WTC11 (cell line): ENCODE data around the gene FZR1. TPM values are rescaled to one million over a fixed set of nuclear protein-coding genes. Genes with fewer than 3 reads are reported as not detected.

Experiments used
- ATAC-seq: fragments of 200-7000 bp; cut with Tn5 transposase; 2 replicates; pipeline ENCODE4 v1.10.0; 2021; ENCODE audit warnings: mild to moderate bottlenecking, moderate library complexity
- CTCF ChIA-PET: fragments of 300-600 bp; sonication (Branson Sonifier 250); formaldehyde crosslinking; loops from one replicate; lab custom pipeline; 2021; ENCODE audit warnings: antibody characterized with exemption; lab: Charles Lee
- POLR2A ChIA-PET: fragments of 350-600 bp; sonication (Branson Sonifier 250); formaldehyde crosslinking; loops from one replicate; lab custom pipeline; 2021; ENCODE audit warnings: antibody characterized with exemption; lab: Charles Lee
- DNase-seq: peaks from one replicate; pipeline ENCODE4 v3.0.0; 2021; ENCODE audit warnings: low spot score
- H3K27ac Mint-ChIP-seq: 2 replicates; pipeline ENCODE4 v1.8.0; 2021; ENCODE audit warnings: mixed read lengths
- H3K27me3 Mint-ChIP-seq: 2 replicates; pipeline ENCODE4 v1.8.0; 2021; ENCODE audit warnings: low read depth, mild to moderate bottlenecking, moderate library complexity, mixed read lengths
- H3K36me3 Mint-ChIP-seq: 2 replicates; pipeline ENCODE4 v1.8.0; 2021; ENCODE audit warnings: mixed read lengths
- H3K4me1 Mint-ChIP-seq: 2 replicates; pipeline ENCODE4 v1.8.0; 2022; ENCODE audit warnings: mixed read lengths
- H3K4me3 Mint-ChIP-seq: 2 replicates; pipeline ENCODE4 v1.8.0; 2021; ENCODE audit warnings: mild to moderate bottlenecking, moderate library complexity, mixed read lengths
- H3K9me3 Mint-ChIP-seq: 2 replicates; pipeline ENCODE4 v1.8.0; 2021; ENCODE audit warnings: mixed read lengths
- ARID4B ChIP-seq: sonication (generic); formaldehyde crosslinking; IDR thresholded peaks from 2 replicates; pipeline ENCODE4 v1.8.0; 2023; ENCODE audit warnings: missing genetic modification reagents, mild to moderate bottlenecking, borderline replicate concordance
- ATF2 ChIP-seq: sonication (generic); formaldehyde crosslinking; IDR thresholded peaks from 2 replicates; pipeline ENCODE4 v1.8.1; 2022; ENCODE audit warnings: low read depth, missing genetic modification reagents, borderline replicate concordance
- CREM ChIP-seq: sonication (generic); formaldehyde crosslinking; IDR thresholded peaks from 2 replicates; pipeline ENCODE4 v1.8.1; 2022; ENCODE audit warnings: mild to moderate bottlenecking, missing genetic modification reagents, moderate library complexity
- E2F5 ChIP-seq: sonication (generic); formaldehyde crosslinking; IDR thresholded peaks from 2 replicates; pipeline ENCODE4 v1.8.1; 2022; ENCODE audit warnings: mild to moderate bottlenecking, moderate library complexity, missing genetic modification reagents
- ESRRA ChIP-seq: sonication (generic); formaldehyde crosslinking; IDR thresholded peaks from 2 replicates; pipeline ENCODE4 v1.8.1; 2022; ENCODE audit warnings: mild to moderate bottlenecking, missing genetic modification reagents, borderline replicate concordance
- FOXP4 ChIP-seq: sonication (generic); formaldehyde crosslinking; IDR thresholded peaks from 2 replicates; pipeline ENCODE4 v1.8.0; 2022; ENCODE audit warnings: mild to moderate bottlenecking, missing genetic modification reagents
- GABPB1 ChIP-seq: sonication (generic); formaldehyde crosslinking; IDR thresholded peaks from 2 replicates; pipeline ENCODE4 v1.8.1; 2023; ENCODE audit warnings: mild to moderate bottlenecking, missing genetic modification reagents
- IRF1 ChIP-seq: sonication (generic); formaldehyde crosslinking; IDR thresholded peaks from 2 replicates; pipeline ENCODE4 v1.8.0; 2023; ENCODE audit warnings: missing genetic modification reagents
- IRF2 ChIP-seq: sonication (generic); formaldehyde crosslinking; IDR thresholded peaks from 2 replicates; pipeline ENCODE4 v1.8.0; 2022; ENCODE audit warnings: low read depth, missing genetic modification reagents, borderline replicate concordance
- SP1 ChIP-seq: sonication (generic); formaldehyde crosslinking; conservative IDR thresholded peaks from 2 replicates; pipeline ENCODE4 v1.8.1; 2022; ENCODE audit warnings: missing genetic modification reagents
- STAT6 ChIP-seq: sonication (generic); formaldehyde crosslinking; conservative IDR thresholded peaks from 2 replicates; pipeline ENCODE4 v1.8.1; 2023; ENCODE audit warnings: mild to moderate bottlenecking, low read depth, missing genetic modification reagents, moderate library complexity
- ZNF219 ChIP-seq: sonication (generic); formaldehyde crosslinking; IDR thresholded peaks from 2 replicates; pipeline ENCODE4 v1.8.0; 2023; ENCODE audit warnings: missing genetic modification reagents, mild to moderate bottlenecking, borderline replicate concordance
- ZNF281 ChIP-seq: sonication (generic); formaldehyde crosslinking; IDR thresholded peaks from 2 replicates; pipeline ENCODE4 v1.8.0; 2023; ENCODE audit warnings: mild to moderate bottlenecking, missing genetic modification reagents
- total RNA-seq: library from RNA; stranded (reverse); gene quantifications from 3 replicates; pipeline ENCODE4 v1.2.3, GENCODE V29; 2021

The FZR1 gene
- total RNA-seq, 1 experiment from 2014 or later: 60.8 TPM

- peaks cover 12% of the 10 kb centered on the region for H3K4me1 Mint-ChIP-seq
- DNase-seq (peak; percentile 36), ATAC-seq (peak; percentile 14)
- H3K9me3 Mint-ChIP-seq: no peaks in the 10 kb centered on the region
- 0 out of 2 replicates have a peak, but pooled peaks have one; percentile 29 for TF ChIP-seq E2F5
- TF ChIP-seq IRF2 (CRISPR knock-in tag): no peak
- peak; percentile 30; the same call in 1 of the 2 replicates for TF ChIP-seq ARID4B
- TF ChIP-seq CREM: peak; percentile 46; the same call in 1 of the 2 replicates
- POLR2A ChIA-PET: interaction anchor here (1.0 to 1.4 kb wide), 2 partner anchors 11 to 113 kb away, joined by 3 to 4 read pairs; no protein-coding TSS in a partner anchor
- no peaks in the 10 kb centered on the region for H3K36me3 Mint-ChIP-seq
- CTCF ChIA-PET: interaction anchor here (0.9 to 2.7 kb wide), 6 partner anchors 9 to 72 kb away, joined by 3 to 20 read pairs (median 5); no protein-coding TSS in a partner anchor
- H3K27ac Mint-ChIP-seq: no peak overlapping the region
- peaks cover 29% of the 10 kb centered on the region for H3K27me3 Mint-ChIP-seq
- H3K4me3 Mint-ChIP-seq: peak overlapping the region; percentile 93
Observed at GRCh38 chr19:3556978-3557460, 50.9 kb downstream of the FZR1 start.

- peaks cover 12% of the 10 kb centered on the region for H3K4me1 Mint-ChIP-seq
- H3K27ac Mint-ChIP-seq: peak within 1 kb of the TSS; percentile 49; the same call in 1 of the 2 replicates
- H3K36me3 Mint-ChIP-seq: no peaks in the 10 kb centered on the region
- ATAC-seq: peak; percentile 93
- H3K9me3 Mint-ChIP-seq: no peaks in the 10 kb centered on the region
- DNase-seq: peak; percentile 96
- POLR2A ChIA-PET: interaction anchor here (1.4 kb wide), 1 partner anchor 12 kb away, joined by 4 read pairs; no protein-coding TSS in a partner anchor
- CTCF ChIA-PET: interaction anchor here (0.9 to 2.7 kb wide), 5 partner anchors 10 to 72 kb away, joined by 3 to 20 read pairs (median 5); no protein-coding TSS in a partner anchor
- peak within 1 kb of the TSS; percentile 93 for H3K4me3 Mint-ChIP-seq
- peaks cover 32% of the 10 kb centered on the region for H3K27me3 Mint-ChIP-seq
- TF ChIP-seq GABPB1 (CRISPR knock-in tag): peak; percentile 58
- no peak for TF ChIP-seq ZNF219 (CRISPR knock-in tag)
- peak; percentile 29; the same call in 1 of the 2 replicates for TF ChIP-seq ESRRA (CRISPR knock-in tag)
- no peak for TF ChIP-seq STAT6
- TF ChIP-seq IRF1: 0 out of 2 replicates have a peak, but pooled peaks have one; percentile 13
- TF ChIP-seq FOXP4: 0 out of 2 replicates have a peak, but pooled peaks have one; percentile 44
- TF ChIP-seq ZNF281 (CRISPR knock-in tag): 0 out of 2 replicates have a peak, but pooled peaks have one; percentile 19
- TF ChIP-seq SP1 (CRISPR knock-in tag): peak; percentile 99
- peak; percentile 43; the same call in 1 of the 2 replicates for TF ChIP-seq CREM
- TF ChIP-seq ATF2 (CRISPR knock-in tag): no peak
Observed at GRCh38 chr19:3557461-3558248, 51.5 kb downstream of the FZR1 start, which contains the start of gene MFSD12. Gene MFSD12 (minus strand): TSS chr19:3557586. CDS start chr19:3557403, 183 bp downstream.
